Heart left ventricle (tissue), 16 donors: ENCODE measurements around the gene CYP26C1. TPM values are rescaled to one million over a fixed set of nuclear protein-coding genes. Genes with fewer than 3 reads are reported as not detected.

ENCODE experiments used
- ATAC-seq, 4 donors: fragments of 200-7000 bp; cut with Tn5 transposase; one replicate each; pipeline ENCODE4 v1.9.1; 2020 to 2022; ENCODE audit warnings: moderate library complexity in 4 of 4, mild to moderate bottlenecking in 3 of 4, moderate number of reproducible peaks in 1 of 4
- DNase-seq, 5 donors: peaks; one replicate each; pipeline ENCODE4 v3.0.0-alpha.2; 2020
- H3K27ac ChIP-seq, 12 donors: fragments of 200-600 bp; sonication (generic) in 4 of 12; one replicate each; pipeline versions ENCODE4 v1.5.0 to v1.8.0; 2016 to 2022; ENCODE audit warnings: mild to moderate bottlenecking in 2 of 12
- H3K27me3 ChIP-seq, 9 donors: fragments of 200-600 bp; sonication (generic) in 2 of 9; one replicate each; pipeline versions ENCODE4 v1.5.1 to v1.8.0; 2016 to 2022; ENCODE audit warnings: mild to moderate bottlenecking in 3 of 9
- H3K36me3 ChIP-seq, 9 donors: fragments of 200-600 bp; sonication (generic) in 2 of 9; one replicate each; pipeline versions ENCODE4 v1.5.0 to v1.8.0; 2018 to 2022; ENCODE audit warnings: mild to moderate bottlenecking in 2 of 9
- H3K4me1 ChIP-seq, 12 donors: fragments of 200-600 bp; sonication (generic) in 4 of 12; one replicate each; pipeline versions ENCODE4 v1.5.0 to v1.8.0; 2016 to 2022; ENCODE audit warnings: mild to moderate bottlenecking in 3 of 12
- H3K4me3 ChIP-seq, 12 donors: fragments of 200-600 bp; sonication (generic) in 4 of 12; one replicate each; pipeline versions ENCODE4 v1.5.0 to v1.8.0; 2017 to 2022; ENCODE audit warnings: mild to moderate bottlenecking in 9 of 12, moderate library complexity in 4 of 12
- H3K9me3 ChIP-seq, 12 donors: fragments of 200-600 bp; sonication (generic) in 4 of 12; one replicate each; pipeline versions ENCODE4 v1.5.0 to v1.8.0; 2016 to 2022; ENCODE audit warnings: mild to moderate bottlenecking in 1 of 12
- POLR2A ChIP-seq, 2 donors: fragments of 450-650 bp; IDR thresholded peaks; one replicate each; pipeline ENCODE4 v1.6.1; 2017; ENCODE audit warnings: antibody characterized with exemption in 2 of 2, mild to moderate bottlenecking in 2 of 2, moderate library complexity in 2 of 2
- WGBS, 4 donors: extraction: QIAGEN DNeasy Blood & Tissue Kit in 2 of 4; methylation state at CpG; one replicate each; pipeline versions ENCODE4 v1.1.5 to v1.1.7; 2013 to 2018; 5-methylcytosine and 5-hydroxymethylcytosine counted together
- intact Hi-C, 10 donors: fragments of 100-400 bp; cut with DNase I; formaldehyde crosslinking; loops; one replicate each; pipeline versions ENCODE4 v1.11.1 to v1.14.2; 2022
- polyA plus RNA-seq, 2 donors: library from polyadenylated mRNA; stranded (reverse); fragments of 200-250 nt; gene quantifications; one replicate each; pipeline ENCODE4 v1.2.3, GENCODE V29; 2013
- total RNA-seq, 9 donors: library from RNA; depleted of rRNA in 2 of 9; stranded (reverse); fragments of >200 nt in 2 of 9; fragmentation: NEBNext Ultra II Directional in 3 of 9; extraction: Animal tissue kit (Norgen Biotek cat#: 25700) in 3 of 9; gene quantifications; one replicate each; pipeline versions ENCODE4 v1.1.0 to v1.2.4, GENCODE V29; 2016 to 2023
- TF ChIP-seq, protein P1 (sequence below), 12 donors: fragments of 200-600 bp; sonication (generic) in 4 of 12; IDR thresholded peaks; one replicate each; pipeline versions ENCODE4 v1.5.0 to v1.8.0; 2018 to 2022; ENCODE audit warnings: antibody characterized with exemption in 12 of 12, mild to moderate bottlenecking in 5 of 12
- donor health status: ischemic (EF 13 %, LVEDD 7.1; RV severe dilation, severe dysfunction).
- donor health status: healthy with polysubstance abuse.
- donor health status: DM: no; HTN: yes; CAD: no.
- donor health status: DM: no; HTN: no; CAD: no.
- donor health status: ischemic (EF 25% LVEDD 6.9; RV normal size, moderate dysfunction).
- donor health status: ischemic (EF 25% LVEDD 5.7; RV mildly dilated, moderate dysfunction).
- donor health status: healthy.
- donor health status: DM: yes; HTN: yes; CAD: no.
- donor health status: ischemic (EF 35%, LVEDD 5.7; RV mildly dilated, moderate dysfunction).
- donor health status: nonischemic (EF 11% LVEDD 7.7; RV severe dilation, severe dysfunction).
- donor health status: DM: yes; HTN: yes; CAD: no.
- donor health status: PGD.
- donor health status: ischemic (EF 29% LVEDD 5.4; RV normal size, mild dysfunction).
- donor health status: nonischemic (EF 23%, LVEDD 6.1; RV moderate dilation, normal function).

CYP26C1 gene
- total and polyA plus RNA-seq, 11 donors = 0.07 TPM; not detected in 10

DNA sequence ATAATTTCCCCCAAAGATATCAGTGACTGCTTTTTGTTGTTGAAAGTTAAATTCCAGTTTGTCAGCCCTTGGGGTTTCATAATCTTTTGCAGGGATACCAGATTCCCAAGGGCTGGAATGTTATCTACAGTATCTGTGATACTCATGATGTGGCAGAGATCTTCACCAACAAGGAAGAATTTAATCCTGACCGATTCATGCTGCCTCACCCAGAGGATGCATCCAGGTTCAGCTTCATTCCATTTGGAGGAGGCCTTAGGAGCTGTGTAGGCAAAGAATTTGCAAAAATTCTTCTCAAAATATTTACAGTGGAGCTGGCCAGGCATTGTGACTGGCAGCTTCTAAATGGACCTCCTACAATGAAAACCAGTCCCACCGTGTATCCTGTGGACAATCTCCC is 16.3 kb downstream of the CYP26C1 start:
- Histone ChIP-seq H3K4me3 (no peak overlapping the region), H3K27me3 (peaks cover 30 to 90% (median 62%) of the 10 kb centered on the region in 9 donors), H3K36me3 (no peaks in the 10 kb centered on the region), H3K27ac (no peak overlapping the region), H3K9me3 (no peaks in the 10 kb centered on the region), H3K4me1 (peaks cover 5 to 38% (median 27%) of the 10 kb centered on the region in 12 donors)
- ATAC-seq = no peak
- no peak for DNase-seq
- intact Hi-C loops = loop anchor here in 1 of 10 donors (10.0 kb wide), 1 partner anchor 278 kb away; no protein-coding TSS in a partner anchor
- WGBS, 4 donors = 54 to 74% (median 55%) methylated on average over 2 of the region's 2 CpGs
- no peak for TF ChIP-seq POLR2A (IDR thresholded peaks at IDR 0.05)
- TF ChIP-seq, protein P1, sequence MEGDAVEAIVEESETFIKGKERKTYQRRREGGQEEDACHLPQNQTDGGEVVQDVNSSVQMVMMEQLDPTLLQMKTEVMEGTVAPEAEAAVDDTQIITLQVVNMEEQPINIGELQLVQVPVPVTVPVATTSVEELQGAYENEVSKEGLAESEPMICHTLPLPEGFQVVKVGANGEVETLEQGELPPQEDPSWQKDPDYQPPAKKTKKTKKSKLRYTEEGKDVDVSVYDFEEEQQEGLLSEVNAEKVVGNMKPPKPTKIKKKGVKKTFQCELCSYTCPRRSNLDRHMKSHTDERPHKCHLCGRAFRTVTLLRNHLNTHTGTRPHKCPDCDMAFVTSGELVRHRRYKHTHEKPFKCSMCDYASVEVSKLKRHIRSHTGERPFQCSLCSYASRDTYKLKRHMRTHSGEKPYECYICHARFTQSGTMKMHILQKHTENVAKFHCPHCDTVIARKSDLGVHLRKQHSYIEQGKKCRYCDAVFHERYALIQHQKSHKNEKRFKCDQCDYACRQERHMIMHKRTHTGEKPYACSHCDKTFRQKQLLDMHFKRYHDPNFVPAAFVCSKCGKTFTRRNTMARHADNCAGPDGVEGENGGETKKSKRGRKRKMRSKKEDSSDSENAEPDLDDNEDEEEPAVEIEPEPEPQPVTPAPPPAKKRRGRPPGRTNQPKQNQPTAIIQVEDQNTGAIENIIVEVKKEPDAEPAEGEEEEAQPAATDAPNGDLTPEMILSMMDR (IDR thresholded peaks at IDR 0.05) = no peak

DNA sequence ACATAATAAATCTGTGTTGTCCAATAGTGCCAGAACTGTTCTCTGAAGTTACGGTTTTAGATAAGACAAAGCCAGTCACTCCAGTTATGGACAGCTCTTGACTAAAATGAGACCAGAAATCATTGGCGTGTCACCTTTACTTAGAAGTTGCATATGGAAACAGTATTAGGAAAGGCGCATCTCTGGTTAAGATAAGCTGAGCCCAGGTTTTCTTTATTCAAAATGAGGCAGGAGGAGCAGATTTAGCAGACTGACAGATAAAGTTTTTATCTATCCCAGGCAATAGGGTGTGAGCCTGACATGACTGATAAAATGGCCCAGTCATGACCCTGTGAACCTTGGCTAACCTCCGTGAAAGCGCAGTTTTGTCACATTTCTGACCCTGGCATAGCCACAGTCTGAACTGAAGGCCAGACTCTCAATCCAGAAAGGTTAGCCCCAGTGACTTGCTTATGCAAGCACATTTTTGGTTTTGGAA is 17.3 kb downstream of the CYP26C1 start:
- H3K27me3 ChIP-seq = peaks cover 25 to 80% (median 51%) of the 10 kb centered on the region in 9 donors
- no peak overlapping the region for H3K27ac ChIP-seq
- TF ChIP-seq POLR2A (IDR thresholded peaks at IDR 0.05) = no peak
- TF ChIP-seq, protein P1 (IDR thresholded peaks at IDR 0.05) = no peak
- WGBS, 4 donors = 64 to 73% (median 69%) methylated on average over 5 of the region's 5 CpGs
- H3K36me3 ChIP-seq = no peaks in the 10 kb centered on the region
- H3K4me1 ChIP-seq = peaks cover 0 to 28% (median 19%) of the 10 kb centered on the region in 12 donors
- H3K9me3 ChIP-seq = no peaks in the 10 kb centered on the region
- no peak for ATAC-seq
- intact Hi-C loops = loop anchor here in 1 of 10 donors (10.0 kb wide), 1 partner anchor 277 kb away; no protein-coding TSS in a partner anchor
- DNase-seq = no peak
- H3K4me3 ChIP-seq = no peak overlapping the region

DNA sequence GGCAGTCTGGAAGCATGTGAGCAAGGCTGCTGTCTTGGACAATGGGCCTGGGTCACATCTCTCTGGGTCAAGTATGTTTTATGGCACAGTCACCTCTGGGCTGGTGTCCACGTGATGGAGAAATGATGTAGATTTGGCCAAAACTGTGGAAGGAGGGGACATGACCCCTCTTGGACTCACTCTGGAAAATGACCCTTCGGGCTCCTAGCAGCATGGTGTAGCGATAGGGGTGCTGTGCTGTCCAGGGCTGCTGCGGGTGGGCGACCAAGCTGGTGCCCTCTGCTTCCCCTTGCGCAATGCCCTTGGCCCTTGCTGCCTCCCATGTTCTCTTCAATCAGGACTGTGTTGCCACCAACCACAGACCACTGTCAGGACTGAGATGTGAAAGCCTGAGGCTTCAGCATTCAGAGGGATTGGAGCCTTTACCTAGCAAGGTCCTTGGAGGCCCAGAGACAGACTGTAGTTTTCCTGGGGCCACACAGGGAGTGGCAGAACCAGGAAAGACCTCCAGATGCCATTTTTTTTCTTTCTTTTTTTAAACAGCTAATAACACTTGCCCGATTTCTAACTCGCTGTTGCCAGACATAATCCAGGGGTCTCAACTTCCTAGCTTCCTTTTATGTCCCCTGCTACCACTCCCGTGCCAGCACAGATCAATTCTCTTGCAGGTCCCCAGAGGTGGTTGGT is 19.2 kb downstream of the CYP26C1 start:
- no peak for ATAC-seq
- intact Hi-C loops = loop anchor here in 9 of 10 donors (1.0 to 10.0 kb wide), 8 partner anchors 205 to 275 kb away; no protein-coding TSS in a partner anchor
- H3K27ac ChIP-seq = no peak overlapping the region

More for the DNA sequence above, 19.2 kb downstream of the CYP26C1 start:
- Histone ChIP-seq H3K4me3 (no peak overlapping the region), H3K4me1 (peaks cover 0 to 9% (median 4%) of the 10 kb centered on the region in 12 donors), H3K36me3 (no peaks in the 10 kb centered on the region), H3K27me3 (peaks cover 6 to 60% (median 32%) of the 10 kb centered on the region in 9 donors), H3K9me3 (no peaks in the 10 kb centered on the region)
- no peak for TF ChIP-seq POLR2A (IDR thresholded peaks at IDR 0.05)
- TF ChIP-seq, protein P1 (IDR thresholded peaks at IDR 0.05) = no peak
- 42 to 67% (median 56%) methylated on average over 8 to 9 of the region's 9 CpGs for WGBS, 4 donors
- no peak for DNase-seq
